Stimulated activated CD4-positive, alpha-beta T cell treated with anti-CD3 and anti-CD28 coated beads, Interleukin-15, amount 100 ng/mL, for 1 hour (primary cell): ENCODE results near the gene AGPAT3.

Experiments used
- DNase-seq, 2 donors: peaks; one replicate each; pipeline ENCODE4 v3.0.0-alpha.2; 2020; ENCODE audit warnings: low read depth in 1 of 2, low spot score in 1 of 2

The AGPAT3 gene

DNA sequence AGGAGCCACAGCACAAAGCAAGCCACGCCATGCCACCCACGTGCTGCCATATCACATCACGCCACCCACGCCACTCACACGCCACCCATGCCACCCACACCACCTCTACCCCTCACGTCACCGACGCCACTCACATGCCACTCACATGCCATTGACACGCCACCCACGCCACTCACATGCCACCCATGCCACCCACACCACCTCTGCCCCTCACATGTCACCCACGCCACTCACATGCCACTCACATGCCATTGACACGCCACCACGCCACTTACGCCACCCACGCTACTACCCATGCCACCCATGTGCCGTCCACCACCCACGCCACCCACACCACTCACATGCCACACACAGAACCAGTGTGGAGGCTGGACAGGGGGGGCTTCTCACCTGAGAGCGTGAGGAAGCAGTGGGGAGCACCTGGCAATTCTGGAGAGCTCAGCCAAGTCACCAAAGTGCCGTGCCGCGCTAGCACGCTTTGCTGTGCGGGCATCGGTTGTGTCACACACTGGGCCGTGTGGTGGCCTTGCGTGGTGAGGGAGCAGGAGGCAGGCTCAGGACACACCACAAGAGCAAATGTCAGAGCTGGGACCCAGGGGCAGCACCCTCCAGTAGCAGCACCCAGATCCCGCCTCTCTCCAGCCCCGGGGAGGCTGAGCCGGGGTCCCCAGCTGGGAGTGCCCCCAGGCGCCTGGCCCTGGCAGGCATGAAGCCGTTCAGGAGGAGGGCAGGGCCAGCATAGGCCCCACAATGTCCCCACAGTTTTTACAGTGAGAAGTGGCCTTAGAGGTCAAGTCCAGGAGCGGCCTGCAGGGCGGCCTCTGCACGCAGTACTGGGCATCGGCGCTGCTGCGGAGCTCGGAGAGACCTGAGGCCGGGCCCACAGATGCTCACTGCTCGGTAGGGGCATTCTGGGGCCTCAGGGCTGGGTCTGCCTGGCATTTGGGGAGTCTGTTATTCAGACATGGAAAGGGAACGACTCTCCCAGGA is 70.0 kb downstream of the AGPAT3 start:
- no peak for DNase-seq

DNA sequence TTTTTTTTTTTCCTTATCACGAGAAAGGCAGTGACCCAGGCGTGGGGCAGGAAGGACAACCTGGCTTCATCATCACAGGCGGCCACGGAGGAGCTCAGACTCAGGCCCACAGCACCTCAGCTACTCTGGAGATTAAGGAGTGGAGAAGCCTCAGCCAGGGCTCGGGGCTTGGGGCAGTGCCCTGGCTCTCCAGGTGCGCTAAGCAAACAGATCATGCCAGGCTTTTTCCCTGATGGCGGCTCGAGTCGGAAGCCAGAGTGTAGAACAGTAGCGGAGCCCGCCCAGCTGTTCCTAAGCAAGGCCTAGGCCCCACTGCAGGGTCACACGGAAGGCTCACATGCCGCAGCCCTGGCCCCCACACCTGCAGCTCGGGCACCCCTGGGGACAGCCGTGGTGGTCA is 70.7 kb downstream of the AGPAT3 start:
- DNase-seq = no peak

DNA sequence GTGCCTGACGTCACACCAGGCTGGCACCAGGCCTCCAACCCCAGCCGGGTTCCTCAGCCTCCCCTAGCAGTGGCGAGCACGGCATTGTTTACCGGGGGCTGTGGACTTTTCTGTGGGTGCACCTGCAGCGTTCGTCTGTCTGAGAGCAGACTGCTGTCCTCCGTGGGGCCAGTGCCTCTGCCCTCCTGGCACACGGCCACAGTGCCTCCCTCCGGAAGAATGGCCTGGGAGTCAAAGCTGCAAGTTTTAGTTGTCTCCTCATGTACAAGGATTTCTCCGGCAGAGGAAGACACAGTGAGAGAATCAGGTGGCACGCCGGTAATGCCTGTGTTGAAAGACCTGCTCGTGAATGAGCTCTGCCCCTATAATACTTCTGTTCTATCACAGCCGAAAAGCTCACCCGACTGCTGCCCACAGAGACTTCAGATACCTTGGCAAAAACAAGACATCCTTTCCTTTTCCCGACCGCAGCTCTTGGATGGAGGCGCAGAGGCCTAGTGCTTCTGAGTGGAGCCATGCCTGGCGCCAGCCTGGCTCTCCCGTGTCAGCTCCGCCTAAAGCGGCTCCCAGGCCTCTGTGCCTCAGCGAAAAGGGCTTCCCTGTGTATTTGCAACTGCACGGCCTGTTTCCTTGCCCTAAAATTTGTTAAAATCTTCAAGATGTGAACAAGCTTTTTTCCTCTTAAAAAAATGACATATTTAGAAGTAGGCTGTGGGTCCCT is 71.4 kb downstream of the AGPAT3 start:
- no peak for DNase-seq

DNA sequence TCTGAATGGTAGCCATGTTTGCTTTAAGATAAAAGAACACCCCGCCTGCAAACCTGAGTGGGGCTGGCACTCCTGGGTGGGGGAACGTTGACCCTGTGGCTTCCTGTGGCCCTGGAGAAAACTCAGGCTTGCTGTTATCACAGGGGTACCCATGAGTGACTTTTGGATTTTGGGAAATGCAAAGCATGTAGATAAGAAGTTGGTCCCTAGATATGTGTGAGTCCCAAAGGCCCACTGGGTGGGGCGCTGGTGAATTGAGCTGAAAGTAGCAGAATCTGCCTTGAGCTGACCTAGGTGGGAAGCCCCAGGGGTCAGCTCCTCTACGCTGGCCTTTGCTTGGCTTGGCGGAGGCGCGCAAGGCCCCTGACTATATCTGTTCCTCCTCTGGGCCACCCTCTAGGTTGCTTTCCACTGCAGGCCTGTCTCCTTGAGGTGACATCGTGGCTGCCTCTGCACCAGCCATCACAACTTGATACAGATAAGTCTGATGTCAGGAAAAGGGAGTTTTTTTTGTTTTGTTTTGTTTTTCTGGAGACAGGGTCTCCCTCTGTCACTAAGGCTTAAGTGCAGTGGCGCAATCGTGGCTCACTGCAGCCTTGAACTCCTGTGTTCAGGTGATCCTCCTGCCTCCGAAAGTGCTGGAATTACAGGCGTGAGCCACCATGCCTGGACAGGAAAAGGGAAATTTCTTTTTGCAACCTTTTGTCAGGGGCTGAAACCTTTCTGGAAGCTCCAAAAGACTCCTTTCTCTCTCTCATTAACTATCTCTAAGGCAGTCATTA is 72.2 kb downstream of the AGPAT3 start:
- no peak for DNase-seq

DNA sequence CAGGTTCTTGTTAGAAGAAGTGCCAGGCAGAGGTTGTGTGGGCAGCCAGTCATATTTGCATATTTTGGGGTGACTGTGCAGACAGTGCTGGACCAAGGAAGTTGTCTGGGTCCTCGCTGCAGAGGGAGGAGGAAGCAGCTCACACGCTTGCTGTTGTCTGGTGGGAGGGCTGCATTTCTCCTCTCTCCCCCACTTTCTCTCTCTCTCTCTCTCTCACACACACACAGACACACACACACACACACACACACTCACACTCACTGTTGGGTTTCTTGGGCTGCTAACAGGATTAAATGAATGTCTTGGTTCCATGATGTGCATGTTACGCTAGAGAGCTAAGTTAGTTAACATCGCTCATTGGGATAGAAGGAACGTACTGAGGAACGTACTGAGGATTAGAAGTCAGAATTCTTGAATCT is 72.9 kb downstream of the AGPAT3 start:
- DNase-seq = no peak

DNA sequence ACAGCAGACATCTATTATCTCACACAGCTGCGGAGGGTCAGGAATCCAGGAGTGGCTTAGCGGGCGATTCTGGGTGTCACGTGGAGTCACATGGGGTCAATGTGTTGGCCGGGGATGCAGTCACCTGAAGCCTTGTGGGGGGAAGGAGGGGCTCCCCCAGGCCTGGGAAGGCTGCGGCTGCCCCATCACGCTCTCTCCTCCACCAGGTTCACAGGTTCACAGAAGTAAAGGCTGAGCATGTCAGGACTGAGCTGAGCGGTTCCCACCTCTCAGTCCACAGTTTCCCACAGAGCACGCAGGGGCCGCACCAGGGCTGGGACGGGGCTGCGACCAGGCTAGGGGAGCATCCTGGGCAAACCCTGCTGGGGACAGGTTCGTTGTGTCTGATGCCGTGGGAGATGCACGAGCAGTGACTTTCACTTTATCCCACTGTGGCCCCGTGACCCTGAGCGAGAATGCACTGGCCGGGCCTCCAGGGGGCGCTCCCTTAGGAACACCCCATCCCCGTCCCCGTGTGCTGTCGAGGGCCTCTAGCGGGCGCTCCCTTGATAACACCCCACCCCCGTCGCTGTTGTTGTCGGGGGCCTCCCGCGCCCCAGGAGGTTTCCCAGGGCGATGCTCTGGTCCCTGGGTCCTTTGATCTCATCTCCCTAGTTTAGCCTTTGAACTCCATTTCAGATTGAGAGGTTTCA is 73.9 kb downstream of the AGPAT3 start:
- DNase-seq = peak; percentile 83

DNA sequence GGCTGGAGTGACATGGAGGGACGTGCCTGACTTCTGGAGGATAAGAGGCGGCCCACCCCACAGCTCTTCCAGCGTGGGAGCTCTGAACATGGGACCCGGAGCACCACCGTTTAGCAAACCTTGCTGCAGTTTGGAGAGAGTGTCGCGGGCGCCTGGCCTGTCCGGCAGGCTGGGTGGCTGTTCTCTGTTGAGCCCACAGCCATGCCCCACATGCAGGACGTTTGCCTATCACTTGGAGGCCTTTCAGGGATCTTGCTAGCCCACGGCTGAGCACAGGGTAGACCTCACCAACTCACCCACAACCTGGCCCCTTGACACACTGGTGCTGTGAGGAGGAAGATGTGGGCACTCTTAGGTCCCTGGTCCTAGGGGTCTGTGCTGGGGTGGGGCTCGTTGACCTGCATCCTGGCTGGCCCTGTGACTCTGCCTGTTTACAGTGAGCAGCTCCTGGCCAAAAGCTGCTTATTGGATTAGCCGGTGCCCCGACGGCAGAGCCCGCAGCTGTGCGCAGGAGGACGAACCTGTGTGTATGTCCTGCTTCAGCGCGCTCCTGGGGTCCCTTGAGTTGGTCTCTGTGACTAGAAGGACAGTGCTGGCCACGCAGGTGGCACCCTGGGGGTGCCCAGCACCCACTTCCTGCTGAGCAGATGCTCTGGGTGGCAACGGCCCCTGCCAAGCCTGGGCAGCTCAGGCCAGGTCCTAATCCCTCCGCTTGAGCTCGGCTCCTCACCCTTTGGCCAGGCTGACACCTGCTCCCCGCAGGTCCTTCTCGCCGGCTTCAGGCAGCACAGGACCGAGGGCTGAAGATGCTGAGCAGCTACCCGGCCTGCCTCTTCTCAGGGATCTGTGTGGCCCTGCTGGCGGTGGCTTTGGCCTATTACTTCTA is 74.7 kb downstream of the AGPAT3 start:
- no peak for DNase-seq

DNA sequence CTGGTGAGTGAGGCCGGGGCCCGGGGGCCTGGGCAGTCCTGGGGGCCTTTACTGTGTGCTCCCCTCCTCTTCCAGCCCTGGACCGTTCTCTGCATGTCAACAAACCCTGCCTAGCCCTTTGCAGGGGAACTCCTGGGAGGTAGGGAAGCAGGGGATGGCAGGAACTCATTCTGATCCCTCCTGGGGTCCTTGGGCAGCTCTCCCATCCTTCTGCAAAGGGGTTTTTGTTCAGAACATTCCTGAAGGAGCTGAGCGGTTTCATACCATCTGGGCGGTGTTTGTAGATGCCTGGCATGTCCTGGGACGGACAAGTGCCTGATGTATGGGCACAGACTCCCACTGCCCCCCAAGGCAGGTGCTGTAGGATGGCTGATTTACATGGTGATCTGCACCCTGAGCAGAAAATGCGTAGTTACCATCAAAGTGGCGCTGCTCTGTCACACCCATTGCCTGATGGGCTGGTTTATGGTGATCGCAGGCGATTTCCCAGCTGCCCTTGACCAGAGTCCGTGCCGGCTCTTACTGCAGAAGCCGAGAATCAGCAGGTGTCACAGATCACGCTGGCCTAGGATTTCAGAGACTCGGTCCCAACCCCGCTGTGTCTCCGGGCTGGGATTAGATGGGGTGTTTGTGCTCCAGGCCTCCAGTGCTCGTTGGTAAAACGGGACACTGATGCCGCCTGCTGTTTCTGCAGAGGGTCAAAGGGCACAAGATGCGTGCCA is 75.5 kb downstream of the AGPAT3 start:
- DNase-seq = no peak

DNA sequence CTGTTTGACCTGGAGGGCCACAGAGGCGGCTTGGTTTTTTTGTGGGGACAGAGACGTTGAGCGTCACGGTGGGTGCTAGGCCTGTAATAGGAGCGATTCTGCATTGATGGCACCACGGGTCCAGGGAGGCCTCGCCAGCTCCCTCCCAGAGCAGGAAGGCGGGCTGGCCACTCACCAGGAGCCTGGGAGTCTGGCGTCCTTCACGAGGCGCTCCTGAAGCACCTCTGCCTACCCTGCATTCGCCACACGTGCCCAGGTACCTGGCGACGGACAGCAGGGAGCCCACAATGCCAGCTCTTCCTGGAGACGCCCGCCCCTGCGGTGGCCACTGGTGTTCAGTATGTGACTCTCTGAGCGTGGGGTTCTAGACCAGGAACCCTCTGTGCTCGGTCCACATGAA is 77.2 kb downstream of the AGPAT3 start:
- no peak for DNase-seq

DNA sequence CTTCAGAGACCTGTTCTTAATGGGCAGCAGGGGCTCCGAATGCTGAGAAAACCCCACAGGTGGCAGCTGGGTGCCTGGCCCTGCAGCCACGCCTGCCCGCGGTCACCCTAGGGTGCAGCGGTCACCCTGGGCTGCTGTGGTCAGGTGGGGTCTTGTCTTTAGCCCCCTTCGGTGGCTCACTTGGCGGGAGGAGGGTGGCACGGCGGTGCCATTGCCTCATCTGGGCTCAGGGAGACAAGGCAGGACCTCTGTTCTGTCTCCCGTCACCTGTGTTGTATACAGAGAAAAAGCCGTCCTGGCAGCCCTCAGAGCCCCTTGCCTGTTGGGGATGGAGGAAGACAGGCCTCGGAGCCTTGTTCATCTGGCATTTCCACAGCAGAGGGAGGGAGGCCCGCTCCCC is 77.6 kb downstream of the AGPAT3 start:
- DNase-seq = no peak

DNA sequence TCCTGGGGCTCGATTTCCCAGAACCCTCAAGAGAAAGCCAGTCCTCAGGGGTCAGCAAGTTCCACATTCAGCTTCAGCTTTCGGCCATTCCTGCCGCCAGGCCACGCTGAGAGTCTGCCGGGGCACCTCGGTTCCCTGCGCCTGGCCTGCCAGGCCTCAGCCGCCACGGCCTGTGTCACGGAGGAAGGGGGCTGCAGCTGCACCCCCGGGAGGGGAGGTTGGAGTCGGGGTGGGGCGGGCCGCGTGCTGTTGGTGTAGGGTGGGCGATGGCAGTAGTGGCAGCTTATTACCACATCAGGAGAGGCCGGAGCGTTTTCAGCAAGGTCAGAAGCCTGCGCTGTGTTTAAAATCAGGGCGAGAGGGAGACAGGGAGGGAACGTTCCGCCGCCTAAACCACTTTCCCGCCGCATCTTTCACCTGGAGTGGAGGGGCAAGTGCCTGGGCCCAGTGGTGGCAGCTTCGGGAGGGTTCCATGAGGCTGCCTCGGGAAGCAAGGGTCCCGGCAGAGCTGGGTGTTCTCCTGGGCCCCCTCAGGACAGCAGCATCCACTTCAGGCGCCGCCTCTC is 78.6 kb downstream of the AGPAT3 start:
- no peak for DNase-seq

DNA sequence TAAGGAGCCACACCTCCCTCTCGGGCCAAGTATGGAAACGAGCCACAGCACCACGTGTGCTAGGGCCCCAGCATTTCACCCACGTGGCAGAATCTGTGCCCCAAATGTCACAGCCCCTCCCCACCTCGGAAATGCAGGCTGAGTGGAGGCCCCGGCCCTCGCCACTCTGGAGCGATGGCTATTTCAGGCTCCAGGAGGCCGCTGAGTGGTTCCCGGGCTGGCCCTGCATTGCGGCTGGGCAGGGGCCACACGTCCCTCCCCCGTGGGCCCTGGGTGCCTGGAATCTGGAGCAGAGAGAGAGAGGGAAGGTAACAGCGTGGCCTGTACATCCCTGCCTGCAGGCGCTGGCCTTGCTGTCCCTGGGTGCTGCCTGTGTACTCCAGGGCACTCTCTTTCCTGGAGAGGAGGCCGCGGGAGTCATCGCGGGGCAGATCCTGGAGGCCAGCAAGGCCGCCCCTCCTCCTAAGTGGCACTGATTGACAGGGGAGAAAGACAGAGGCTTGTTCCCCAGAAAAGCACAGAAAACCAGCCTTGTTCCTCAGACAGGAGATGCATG is 79.1 kb downstream of the AGPAT3 start:
- DNase-seq = no peak

DNA sequence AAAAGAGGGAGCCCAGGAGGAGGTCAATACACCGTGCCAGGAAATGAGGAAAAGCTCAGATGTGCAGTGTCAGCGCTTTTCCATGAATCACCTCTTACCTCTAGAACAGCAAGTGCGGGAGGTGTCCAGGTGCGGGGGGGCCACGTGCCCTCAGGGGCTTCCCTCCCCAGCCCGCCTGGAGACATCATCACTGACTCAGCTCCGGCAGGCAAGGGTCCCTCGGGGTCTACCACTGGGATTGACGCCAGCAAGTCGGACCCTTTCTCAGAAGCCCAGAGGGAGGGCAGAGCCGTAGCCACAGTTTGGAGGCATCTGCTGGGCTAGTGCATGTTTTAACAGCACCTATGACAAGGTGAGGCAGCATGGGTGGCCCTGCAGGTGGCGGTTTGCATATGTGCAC is 79.7 kb downstream of the AGPAT3 start:
- no peak for DNase-seq

DNA sequence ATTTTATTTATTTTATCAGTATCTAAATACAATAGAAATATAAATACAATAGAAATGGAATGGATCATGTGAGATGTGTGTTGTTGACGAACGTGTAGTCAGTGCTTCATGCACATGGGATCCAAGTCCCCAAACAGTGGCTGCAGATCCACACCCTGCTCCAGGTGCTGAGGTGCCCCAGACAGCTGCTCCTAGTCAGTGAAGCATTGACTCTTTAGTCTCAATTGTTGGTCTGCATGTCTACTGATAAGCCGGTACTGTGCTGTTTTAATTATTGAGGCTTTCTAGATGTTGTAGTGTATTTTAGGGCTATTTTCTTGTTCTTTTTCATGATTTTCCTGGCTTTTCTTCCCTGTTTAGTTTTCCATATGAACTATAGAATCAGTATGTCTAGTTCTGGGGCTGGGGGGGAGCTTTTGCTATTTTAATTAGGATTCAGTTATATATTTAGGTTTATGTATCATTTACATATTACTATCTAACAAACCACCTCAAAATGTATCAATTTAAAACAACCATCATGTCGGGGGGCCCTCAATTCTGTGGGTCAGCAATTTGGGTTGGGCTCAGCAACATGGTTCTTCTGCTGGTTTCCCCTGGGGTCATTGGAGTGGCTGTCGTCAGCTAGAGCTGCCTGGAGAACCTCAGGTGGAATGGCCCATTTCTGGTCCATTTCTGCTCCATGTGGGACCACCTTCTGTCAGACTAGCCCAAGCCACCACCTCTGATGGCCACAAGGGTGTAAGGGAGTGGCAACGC is 83.9 kb downstream of the AGPAT3 start:
- no peak for DNase-seq

DNA sequence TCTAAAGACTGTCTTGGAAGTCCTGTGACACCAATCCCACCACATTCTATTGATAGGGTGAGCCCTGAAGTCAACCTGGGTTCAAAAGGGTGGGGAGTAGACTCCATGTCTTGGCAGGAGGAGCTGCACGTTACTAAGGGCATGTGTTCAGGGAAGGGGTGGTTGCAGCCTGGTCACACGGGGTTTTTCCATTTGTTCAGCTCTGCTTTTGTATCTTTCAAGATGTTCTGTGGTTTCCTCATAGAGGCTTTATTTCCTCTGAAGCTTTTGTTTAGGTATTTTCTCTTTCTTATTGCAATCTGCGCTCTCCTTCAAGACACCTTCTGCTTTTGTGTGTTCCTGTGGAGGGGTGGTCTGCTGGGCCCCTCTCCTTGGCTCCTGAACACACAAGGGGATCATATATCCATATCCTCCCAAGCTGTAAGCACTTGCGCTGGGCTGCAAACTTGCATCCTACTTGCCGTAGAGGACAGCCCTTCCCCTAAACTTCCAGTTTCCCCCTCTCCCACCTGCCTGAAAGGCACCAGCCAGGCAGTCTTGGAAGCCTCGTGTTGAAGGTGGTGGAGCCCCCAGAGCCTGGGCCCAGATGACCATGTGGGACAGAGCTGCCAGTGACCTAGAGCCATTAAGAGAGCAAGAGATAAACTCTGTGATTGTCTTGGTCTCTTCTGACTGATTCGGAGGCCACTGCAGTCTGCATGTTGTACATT is 84.6 kb downstream of the AGPAT3 start:
- no peak for DNase-seq

DNA sequence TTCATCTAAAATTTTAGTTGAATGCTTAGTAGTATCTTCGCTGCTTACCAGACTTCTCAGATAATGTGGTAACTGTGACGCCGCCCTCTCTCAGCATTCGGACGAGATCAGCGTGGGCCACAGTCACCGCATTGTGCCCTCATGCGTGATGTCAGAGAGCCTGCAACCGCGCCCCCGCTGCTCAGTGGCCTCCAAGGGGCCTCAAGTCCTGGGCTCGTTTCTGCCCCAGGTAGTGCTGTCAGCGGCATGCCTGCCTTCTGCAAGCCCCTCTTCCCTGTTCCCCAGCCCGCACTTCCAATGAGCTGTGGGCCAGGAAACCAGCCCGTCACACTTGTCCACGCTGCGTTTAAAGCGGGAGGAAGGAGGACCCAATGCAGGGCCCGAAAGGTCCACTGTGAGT is 85.5 kb downstream of the AGPAT3 start:
- DNase-seq = no peak

DNA sequence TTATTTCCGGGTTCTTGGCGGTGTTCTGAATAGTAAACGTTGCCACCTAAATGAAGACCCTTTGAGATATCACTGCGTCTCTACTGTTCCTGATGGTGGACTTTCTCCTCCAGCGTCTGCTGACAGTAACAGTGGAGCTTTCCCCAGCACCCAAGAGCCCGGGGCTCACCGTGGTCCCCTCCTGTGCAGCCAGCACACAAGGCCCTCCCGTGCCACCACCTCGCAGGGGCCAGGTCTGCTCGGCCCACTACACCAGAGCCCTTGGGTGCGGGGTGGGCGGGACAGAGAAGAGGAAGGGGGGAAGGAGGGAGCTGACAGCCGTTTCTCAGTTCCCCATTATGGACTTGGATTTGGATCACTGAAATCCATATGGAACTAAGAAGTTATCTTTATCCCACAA is 85.9 kb downstream of the AGPAT3 start:
- no peak for DNase-seq
